Activated T-helper 9 cell treated with anti-CD3 and anti-CD28 coated beads, Interleukin-2, amount 50 U/mL, for 16 hours (primary cell): ENCODE data around the gene CX3CL1.
"Not testable (repeated sequence)": the region's sequence is repeated elsewhere in the genome, so short reads cannot be mapped to it uniquely, and the experiment has no call there.

Source experiments
- DNase-seq: peaks from one replicate; pipeline ENCODE4 v3.0.0-alpha.2; 2020; ENCODE audit warnings: low read depth

CX3CL1 gene

GRCh38 chr16:57382535-57383275 is 10.4 kb downstream of the CX3CL1 start:
- DNase-seq: no peak

DNA sequence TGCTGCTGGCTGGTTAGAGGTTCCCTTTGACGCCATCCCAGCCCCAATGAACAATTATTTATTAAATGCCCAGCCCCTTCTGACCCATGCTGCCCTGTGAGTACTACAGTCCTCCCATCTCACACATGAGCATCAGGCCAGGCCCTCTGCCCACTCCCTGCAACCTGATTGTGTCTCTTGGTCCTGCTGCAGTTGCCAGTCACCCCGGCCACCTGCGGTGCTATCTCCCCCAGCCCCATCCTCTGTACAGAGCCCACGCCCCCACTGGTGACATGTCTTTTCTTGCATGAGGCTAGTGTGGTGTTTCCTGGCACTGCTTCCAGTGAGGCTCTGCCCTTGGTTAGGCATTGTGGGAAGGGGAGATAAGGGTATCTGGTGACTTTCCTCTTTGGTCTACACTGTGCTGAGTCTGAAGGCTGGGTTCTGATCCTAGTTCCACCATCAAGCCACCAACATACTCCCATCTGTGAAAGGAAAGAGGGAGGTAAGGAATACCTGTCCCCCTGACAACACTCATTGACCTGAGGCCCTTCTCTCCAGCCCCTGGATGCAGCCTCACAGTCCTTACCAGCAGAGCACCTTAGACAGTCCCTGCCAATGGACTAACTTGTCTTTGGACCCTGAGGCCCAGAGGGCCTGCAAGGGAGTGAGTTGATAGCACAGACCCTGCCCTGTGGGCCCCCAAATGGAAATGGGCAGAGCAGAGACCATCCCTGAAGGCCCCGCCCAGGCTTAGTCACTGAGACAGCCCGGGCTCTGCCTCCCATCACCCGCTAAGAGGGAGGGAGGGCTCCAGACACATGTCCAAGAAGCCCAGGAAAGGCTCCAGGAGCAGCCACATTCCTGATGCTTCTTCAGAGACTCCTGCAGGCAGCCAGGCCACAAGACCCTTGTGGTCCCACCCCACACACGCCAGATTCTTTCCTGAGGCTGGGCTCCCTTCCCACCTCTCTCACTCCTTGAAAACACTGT is 11.3 kb downstream of the CX3CL1 start:
- no peak for DNase-seq

GRCh38 chr16:57384248-57385070 is 12.2 kb downstream of the CX3CL1 start:
- DNase-seq: no peak

DNA sequence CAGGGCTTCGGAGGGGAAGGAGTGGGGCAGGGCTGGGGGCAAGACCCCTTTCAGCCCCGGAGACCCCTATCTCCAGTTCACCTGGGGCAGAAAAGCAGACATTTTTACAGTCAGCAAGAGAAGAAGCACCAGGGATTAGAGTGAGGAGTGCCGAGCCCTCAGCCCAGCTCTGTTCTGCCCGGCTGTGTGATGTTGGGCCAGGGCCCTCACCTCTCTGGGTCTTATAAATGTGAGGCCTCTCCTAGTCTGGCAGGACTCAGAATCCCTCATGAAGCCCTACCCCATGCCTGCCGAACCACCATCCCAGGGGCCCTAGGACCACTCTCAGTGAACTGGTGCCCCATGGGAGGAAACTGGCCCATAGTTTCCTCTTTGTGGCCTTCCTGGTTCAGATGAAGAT is 12.8 kb downstream of the CX3CL1 start:
- no peak for DNase-seq

- no peak for DNase-seq
Measured at GRCh38 chr16:57386381-57386951, 14.2 kb downstream of the CX3CL1 start.

GRCh38 chr16:57387598-57388354 is 15.5 kb downstream of the CX3CL1 start:
- no peak for DNase-seq

DNA sequence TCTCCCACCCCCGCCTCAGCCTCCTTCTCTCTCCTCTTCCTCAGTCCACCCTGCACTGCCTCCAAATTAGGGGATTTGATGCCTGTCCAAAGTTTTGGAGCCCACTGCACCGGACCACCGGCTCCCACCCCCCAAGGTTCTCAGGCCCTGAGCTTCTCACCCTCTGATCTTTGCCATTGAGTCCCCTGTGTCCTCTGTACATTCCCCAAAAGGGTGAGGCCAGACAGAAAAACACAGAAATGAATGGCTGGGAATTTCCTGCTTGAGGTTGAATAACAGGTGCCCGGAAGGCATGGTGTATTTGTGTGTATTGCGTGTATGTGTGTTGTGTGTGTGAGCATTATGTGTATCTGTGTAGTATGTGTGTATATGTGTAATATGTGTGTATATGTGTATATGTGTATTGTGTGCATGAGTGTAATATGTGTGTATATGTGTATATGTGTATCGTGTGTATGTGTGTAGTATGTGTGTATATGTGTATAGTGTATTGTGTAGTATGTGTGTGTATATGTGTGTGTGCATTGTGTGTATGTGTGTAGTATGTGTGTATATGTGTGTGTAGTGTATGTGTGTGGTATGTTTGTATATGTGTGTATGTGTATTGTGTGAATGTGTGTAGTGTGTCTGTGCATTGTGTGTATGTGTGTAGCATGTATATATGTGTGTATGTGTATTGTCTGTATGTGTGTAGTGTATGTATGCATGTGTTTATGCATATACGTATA is 16.2 kb downstream of the CX3CL1 start:
- no peak for DNase-seq

DNA sequence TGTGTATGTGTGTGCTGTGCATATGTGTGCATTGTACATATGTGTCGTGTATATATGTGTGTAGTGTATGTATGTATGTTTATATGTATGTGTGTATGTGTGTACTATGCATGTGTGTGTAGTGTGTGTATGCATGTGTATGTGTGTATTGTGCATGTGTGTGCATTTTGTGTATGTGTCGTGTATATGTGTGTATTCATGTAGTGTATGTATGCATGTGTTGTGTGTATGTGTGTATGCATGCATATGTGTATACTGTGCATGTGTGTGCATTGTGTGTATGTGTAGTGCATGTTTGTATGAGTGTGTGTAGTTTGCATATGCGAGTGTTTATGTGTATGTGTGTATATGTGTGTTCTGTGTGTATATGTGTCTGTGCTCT is 16.8 kb downstream of the CX3CL1 start:
- no peak for DNase-seq

DNA sequence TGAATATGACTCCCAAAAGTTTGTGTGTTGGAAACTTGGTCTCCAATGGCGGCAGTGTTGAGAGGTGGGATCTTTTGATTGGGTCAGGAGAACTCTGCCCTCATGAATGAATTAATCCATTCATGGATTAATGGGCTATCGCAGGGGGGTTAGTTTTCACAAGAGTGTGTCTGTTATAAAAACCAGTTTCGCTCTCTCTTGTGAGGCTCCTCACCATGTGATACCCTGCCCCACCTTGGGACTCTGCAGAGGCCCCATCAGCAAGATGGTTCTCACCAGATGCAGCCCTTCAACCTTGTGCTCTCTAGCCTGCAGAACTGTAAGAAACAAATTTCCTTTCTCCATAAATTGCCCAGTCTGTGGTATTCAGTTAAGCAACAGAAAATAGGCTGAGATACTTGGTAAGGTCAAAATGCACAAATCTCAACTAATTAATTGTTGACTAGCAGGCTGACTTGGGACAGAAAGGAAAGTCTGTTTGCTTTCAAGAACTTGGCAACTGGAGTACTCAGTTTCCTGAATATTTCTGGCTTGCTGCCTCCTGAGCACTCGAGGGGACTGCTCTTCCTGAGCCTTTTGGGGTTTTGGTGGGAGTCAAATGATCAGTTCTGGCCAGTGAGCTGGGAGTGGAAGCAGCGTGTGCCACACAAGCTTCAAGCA is 18.5 kb downstream of the CX3CL1 start:
- no peak for DNase-seq

- DNase-seq: no peak
Measured at GRCh38 chr16:57391300-57391699, 19.0 kb downstream of the CX3CL1 start.

DNA sequence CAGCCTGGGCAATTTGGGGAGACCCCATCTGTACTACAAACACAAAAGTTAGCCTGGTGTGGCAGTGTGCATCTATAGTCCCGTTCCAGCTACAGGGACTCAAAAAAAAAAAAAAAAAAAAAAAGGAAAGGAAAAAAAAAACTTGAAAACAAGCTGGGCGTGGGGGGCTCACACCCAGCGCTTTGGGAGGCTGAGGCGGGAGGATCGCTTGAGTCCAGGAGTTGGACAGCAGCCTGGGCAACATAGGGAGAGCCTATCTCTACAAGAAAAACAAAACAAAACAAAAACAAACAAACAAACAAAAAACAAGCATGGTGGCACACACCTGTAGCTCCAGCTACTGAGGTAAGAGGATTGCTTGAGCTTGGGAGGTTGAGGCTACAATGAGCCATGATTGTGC is 19.4 kb downstream of the CX3CL1 start:
- no peak for DNase-seq

GRCh38 chr16:57392694-57393093 is 20.4 kb downstream of the CX3CL1 start:
- no peak for DNase-seq

GRCh38 chr16:57394444-57394843 is 22.2 kb downstream of the CX3CL1 start:
- no peak for DNase-seq

GRCh38 chr16:57395026-57395425 is 22.7 kb downstream of the CX3CL1 start:
- no peak for DNase-seq

- no peak for DNase-seq
Measured at GRCh38 chr16:57396786-57397185, 24.5 kb downstream of the CX3CL1 start.

GRCh38 chr16:57397493-57397892 is 25.2 kb downstream of the CX3CL1 start:
- not testable (repeated sequence) for DNase-seq

- no peak for DNase-seq
Measured at GRCh38 chr16:57401943-57402640, 29.8 kb downstream of the CX3CL1 start.

DNA sequence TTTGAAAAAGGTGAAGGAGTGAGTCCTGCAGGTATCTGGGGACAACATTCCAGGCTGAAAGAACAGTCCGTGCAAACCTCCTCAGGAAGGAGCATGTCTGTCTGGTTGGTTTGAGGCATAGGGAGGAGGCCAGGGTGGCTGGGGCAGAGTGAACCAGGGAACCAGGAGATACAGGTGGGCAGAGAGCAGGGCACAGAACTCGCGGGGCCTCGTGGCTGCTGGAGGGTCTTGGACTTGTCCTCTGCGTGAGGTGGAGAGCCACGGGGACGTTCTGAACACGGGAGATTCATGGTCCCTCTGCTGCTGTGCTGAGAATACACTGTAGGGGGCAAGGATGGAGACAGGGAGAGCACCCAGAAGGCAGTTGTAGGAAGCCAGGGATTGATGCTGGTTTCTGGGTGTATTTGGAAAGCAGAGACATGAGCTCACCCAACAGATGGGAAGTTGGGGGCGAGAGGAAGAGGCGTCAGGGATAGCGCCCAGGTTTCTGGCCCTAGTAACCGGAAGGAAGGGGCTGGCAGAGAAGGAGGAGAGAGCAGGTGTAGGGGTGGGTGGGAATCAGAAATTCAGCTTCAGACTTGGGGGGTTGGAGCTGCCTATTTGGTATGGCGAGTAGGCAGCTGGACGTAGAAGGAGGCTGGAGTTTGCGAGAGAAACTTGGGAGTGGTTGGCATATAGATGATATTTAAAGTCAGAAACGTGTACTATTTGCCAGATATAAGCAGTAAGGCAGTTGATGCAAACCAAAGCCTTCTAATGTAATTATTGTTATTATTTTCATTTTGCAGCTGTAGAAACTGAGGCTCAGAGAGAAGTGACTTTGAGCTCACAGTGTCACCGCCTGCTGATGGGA is 31.9 kb downstream of the CX3CL1 start, which contains the start of gene CCL17:
Gene CCL17, plus strand, starts transcription at position 803 of the 853 bp plus-strand sequence. CDS start 9,166 bp downstream, outside the sequence.
- no peak for DNase-seq
